Measurements from ENCODE around the gene SRSF4.

The SRSF4 gene

DNA sequence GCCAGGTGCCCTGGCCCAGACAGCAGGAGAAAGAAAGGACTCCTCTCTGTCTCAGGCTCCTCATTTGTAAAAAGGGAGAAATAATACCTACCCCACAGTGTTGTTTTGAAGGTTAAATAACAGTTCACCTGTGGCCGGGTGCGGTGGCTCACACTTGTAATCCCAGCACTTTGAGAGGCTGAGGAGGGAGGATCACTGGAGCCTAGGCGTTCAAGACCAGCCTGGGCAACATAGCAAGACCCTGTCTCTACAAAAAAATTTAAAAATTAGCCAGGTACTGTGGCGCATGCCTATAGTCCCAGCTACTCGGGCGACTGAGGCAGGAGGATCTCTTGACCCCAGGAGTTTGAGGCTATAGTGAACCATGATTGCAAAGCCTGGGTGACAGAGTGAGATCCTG is 55.5 kb downstream of the SRSF4 start:
- H3K27me3 ChIP-seq (replicated peaks): no peaks in the 10 kb centered on the region

DNA sequence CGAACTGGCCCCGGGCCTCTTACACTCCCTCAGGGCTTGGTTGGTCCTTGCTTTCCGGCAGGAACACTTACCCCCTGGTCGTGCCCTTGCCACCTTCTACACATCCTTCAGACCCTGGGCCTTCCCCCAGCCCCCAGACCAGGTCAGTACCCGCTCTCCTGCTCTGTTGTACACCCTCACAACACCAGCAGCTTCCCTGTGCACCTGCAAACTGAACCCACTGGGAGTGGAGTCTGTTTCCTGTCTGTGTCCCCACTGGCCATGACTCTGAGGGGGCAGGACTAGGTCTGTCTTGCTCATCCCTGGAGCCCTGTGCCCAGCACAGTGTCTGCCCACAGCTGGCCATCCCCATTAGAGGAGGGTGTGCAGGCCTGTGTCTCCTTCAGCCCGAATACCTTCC is 55.9 kb downstream of the SRSF4 start:
- no peak overlapping the region for H3K4me3 ChIP-seq (ENCODE audit: low read depth, low read length)
- TF ChIP-seq, protein P1, sequence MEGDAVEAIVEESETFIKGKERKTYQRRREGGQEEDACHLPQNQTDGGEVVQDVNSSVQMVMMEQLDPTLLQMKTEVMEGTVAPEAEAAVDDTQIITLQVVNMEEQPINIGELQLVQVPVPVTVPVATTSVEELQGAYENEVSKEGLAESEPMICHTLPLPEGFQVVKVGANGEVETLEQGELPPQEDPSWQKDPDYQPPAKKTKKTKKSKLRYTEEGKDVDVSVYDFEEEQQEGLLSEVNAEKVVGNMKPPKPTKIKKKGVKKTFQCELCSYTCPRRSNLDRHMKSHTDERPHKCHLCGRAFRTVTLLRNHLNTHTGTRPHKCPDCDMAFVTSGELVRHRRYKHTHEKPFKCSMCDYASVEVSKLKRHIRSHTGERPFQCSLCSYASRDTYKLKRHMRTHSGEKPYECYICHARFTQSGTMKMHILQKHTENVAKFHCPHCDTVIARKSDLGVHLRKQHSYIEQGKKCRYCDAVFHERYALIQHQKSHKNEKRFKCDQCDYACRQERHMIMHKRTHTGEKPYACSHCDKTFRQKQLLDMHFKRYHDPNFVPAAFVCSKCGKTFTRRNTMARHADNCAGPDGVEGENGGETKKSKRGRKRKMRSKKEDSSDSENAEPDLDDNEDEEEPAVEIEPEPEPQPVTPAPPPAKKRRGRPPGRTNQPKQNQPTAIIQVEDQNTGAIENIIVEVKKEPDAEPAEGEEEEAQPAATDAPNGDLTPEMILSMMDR (IDR thresholded peaks at IDR 0.05; ENCODE audit: low read depth, low read length, missing control alignments): no peak
- in situ Hi-C loops (cut with HindIII; ENCODE audit: low pct_ligation_motif_present, low sequenced_read_pairs): no loop called here
- DNase-seq: no peak
- no peaks in the 10 kb centered on the region for H3K36me3 ChIP-seq (replicated peaks)
- no peaks in the 10 kb centered on the region for H3K27me3 ChIP-seq (replicated peaks)
- H3K27ac ChIP-seq: no peak overlapping the region

More for the DNA sequence above, 55.5 kb downstream of the SRSF4 start:
- Histone ChIP-seq H3K36me3 (replicated peaks) (no peaks in the 10 kb centered on the region), H3K27ac (no peak overlapping the region), H3K4me3 (ENCODE audit: low read depth, low read length) (no peak overlapping the region)
- in situ Hi-C loops (cut with HindIII; ENCODE audit: low pct_ligation_motif_present, low sequenced_read_pairs): no loop called here
- TF ChIP-seq, protein P1 (IDR thresholded peaks at IDR 0.05; ENCODE audit: low read depth, low read length, missing control alignments): no peak
- no peak for DNase-seq

DNA sequence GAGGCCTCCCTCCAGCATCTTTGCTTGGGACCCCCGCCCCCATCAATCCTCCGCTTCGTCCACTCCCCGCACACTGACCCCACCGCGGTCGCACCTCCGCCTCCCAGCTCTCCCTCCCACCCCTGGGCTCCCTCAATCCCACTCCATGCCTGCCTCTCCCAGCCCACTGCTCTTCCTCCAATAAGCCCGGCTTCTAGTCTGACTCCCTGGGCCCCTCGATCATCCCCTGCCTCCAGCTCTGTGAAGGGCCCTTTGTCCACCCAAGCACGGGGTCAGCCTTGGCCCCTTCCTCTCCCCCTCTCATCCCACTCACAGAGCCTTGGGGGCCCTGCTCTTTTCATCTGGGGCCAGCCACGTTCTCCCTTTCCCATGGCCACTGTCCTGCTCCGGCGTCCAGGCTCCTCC is 56.5 kb downstream of the SRSF4 start:
- peak overlapping the region; percentile 59 for H3K4me3 ChIP-seq (ENCODE audit: low read depth, low read length)
- no peak for DNase-seq
- H3K27me3 ChIP-seq (replicated peaks): no peaks in the 10 kb centered on the region
- no peaks in the 10 kb centered on the region for H3K36me3 ChIP-seq (replicated peaks)
- TF ChIP-seq, protein P1 (IDR thresholded peaks at IDR 0.05; ENCODE audit: low read depth, low read length, missing control alignments): no peak
- no peak overlapping the region for H3K27ac ChIP-seq
- in situ Hi-C loops (cut with HindIII; ENCODE audit: low pct_ligation_motif_present, low sequenced_read_pairs): no loop called here

DNA sequence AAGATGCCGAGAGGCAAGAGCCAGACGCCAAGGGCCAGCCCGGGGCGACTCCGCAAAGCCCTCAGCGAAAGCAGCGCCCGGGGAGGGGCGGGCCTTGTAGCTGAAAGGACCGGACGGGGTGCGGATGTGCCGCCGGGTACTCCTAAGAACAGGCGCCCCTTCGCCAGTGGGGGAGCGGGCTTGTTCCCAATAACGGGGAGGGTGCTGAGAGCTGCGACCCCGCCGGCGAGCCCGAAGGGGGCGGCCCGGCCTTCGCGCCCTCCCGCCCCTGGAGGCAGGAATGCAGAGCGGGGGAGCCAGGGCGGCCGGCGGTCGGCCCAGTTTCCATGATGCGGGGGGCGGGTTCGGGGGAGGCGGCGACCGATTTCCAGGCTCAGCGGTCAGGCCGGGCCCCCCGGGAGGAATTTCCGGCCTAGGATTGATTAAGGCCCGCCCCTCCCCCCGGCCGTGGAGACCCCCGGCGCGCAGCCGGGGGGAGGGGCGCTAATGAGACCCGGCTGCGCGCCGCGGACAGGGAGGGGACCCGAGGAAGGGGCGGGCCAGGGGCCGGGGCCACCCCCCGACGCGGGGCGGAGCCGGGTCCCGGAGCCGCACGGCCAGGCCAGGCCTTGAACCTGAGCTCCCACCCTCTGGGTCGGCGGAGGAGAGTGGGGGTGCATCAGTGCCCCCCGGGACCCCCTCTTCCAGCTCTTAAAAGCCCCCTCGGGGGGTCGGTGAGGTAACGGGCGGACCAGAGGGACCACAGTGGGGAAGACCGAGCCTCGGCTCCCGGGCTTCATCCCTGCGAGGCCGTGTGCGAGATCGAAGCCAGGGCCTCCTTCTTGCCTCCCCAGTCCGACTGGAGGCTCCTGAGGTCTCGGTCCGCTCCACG is 57.1 kb downstream of the SRSF4 start:
- TF ChIP-seq, protein P1 (IDR thresholded peaks at IDR 0.05; ENCODE audit: low read depth, low read length, missing control alignments): peak; percentile 59
- Histone ChIP-seq H3K4me3 (ENCODE audit: low read depth, low read length) (peak overlapping the region; percentile 59), H3K27ac (peak overlapping the region; percentile 0), H3K36me3 (replicated peaks) (no peaks in the 10 kb centered on the region), H3K27me3 (replicated peaks) (no peaks in the 10 kb centered on the region)
- in situ Hi-C loops (cut with HindIII; ENCODE audit: low pct_ligation_motif_present, low sequenced_read_pairs): no loop called here
- DNase-seq: peak; percentile 46

DNA sequence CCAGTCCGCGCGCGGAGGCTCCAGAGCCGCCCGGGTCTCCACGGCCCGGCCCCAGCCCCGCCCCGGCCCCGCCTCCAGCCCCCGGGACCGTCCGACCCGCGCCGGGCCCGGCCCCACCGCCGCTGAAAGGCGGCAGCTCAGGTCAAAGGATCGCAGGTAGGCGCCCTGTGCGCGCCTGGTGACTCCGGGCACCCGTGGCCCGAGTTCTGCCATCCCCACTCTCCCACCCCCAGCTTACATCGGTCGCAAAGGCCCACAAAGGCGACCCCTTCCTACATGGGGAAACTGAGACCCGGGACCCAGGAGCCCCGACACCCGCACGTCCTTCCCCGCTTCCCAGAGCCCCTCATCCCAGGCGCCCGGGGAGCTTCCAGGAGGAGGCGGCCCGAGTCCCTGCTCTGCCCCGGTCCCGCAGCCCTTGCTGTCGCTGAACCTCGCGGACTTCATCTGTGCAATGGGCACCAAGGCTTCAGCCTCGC is 57.8 kb downstream of the SRSF4 start, which contains the start of gene TMEM200B:
Gene TMEM200B, minus strand, starts transcription at position 17 of the 479 bp plus-strand sequence. CDS start 2,075 bp downstream, outside the sequence.
- in situ Hi-C loops (cut with HindIII; ENCODE audit: low pct_ligation_motif_present, low sequenced_read_pairs): no loop called here
- H3K27me3 ChIP-seq (replicated peaks): no peaks in the 10 kb centered on the region
- DNase-seq: no peak
- peak within 1 kb of the TSS; percentile 0 for H3K27ac ChIP-seq
- H3K4me3 ChIP-seq (ENCODE audit: low read depth, low read length): peak within 1 kb of the TSS; percentile 59
- no peaks in the 10 kb centered on the region for H3K36me3 ChIP-seq (replicated peaks)
- TF ChIP-seq, protein P1 (IDR thresholded peaks at IDR 0.05; ENCODE audit: low read depth, low read length, missing control alignments): no peak
